GM12865 (cell line): ENCODE results near the gene FZD8.

Source experiments
- DNase-seq: peaks from one replicate; pipeline ENCODE4 v3.0.0; 2010; ENCODE audit warnings: low read depth
- H3K4me3 ChIP-seq: 2 replicates; pipeline ENCODE4 v1.5.1; 2011; ENCODE audit warnings: mild to moderate bottlenecking, low read depth, low read length, control low read depth
- TF ChIP-seq, protein P1 (sequence below): IDR thresholded peaks from 2 replicates; pipeline ENCODE4 v1.5.1; 2011; ENCODE audit warnings: low read length, control low read depth, low read depth, inconsistent platforms; ENCODE audit not compliant: insufficient read depth; ENCODE audit errors: missing control alignments

FZD8 gene

DNA sequence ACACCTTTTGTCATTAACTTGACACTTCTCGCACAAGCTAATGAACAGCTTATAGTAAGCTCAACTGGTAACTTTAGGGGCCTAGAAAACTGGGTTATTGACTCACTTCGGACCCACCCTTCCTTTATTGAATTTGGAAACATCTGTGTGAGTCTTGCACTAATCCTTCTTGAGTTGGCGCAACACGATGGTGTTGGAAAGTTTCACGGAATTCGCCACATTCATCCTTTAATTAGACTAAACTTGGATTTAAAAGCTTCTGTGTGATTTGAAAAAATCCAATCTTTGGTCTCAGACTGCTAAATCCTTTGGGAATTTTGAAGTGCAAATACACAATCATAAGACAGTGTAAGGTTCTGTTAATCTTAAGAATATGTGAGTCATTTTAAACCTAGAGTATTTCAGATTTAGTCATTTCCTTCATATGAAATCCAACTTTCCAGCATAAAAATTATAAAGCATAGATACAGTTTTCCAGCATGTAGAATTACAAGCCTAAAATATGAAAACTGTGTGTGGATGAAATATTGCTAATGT is 15.1 kb downstream of the FZD8 start:
- H3K4me3 ChIP-seq: no peak overlapping the region
- TF ChIP-seq, protein P1, sequence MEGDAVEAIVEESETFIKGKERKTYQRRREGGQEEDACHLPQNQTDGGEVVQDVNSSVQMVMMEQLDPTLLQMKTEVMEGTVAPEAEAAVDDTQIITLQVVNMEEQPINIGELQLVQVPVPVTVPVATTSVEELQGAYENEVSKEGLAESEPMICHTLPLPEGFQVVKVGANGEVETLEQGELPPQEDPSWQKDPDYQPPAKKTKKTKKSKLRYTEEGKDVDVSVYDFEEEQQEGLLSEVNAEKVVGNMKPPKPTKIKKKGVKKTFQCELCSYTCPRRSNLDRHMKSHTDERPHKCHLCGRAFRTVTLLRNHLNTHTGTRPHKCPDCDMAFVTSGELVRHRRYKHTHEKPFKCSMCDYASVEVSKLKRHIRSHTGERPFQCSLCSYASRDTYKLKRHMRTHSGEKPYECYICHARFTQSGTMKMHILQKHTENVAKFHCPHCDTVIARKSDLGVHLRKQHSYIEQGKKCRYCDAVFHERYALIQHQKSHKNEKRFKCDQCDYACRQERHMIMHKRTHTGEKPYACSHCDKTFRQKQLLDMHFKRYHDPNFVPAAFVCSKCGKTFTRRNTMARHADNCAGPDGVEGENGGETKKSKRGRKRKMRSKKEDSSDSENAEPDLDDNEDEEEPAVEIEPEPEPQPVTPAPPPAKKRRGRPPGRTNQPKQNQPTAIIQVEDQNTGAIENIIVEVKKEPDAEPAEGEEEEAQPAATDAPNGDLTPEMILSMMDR: no peak
- DNase-seq: no peak

DNA sequence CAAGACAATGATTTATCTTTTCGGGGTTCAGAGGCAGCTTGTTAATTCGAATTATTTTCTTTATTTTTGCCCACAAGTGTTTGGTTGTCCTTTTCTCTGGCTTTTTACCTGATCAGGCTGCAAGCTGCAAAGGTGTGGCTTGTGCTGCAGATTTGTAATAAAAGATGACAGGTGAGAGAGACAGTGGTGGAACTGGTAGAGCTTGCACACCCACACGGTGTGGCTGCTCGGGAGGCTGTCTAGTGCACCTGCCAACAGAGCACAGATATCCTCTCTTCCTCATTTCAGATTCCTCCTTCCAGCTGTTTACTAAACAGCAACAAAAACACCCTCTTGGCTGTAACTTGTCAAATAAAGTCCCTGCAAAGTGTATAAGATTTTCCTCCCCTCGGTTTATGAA is 27.8 kb downstream of the FZD8 start:
- DNase-seq: no peak
- no peak overlapping the region for H3K4me3 ChIP-seq
- TF ChIP-seq, protein P1: no peak

DNA sequence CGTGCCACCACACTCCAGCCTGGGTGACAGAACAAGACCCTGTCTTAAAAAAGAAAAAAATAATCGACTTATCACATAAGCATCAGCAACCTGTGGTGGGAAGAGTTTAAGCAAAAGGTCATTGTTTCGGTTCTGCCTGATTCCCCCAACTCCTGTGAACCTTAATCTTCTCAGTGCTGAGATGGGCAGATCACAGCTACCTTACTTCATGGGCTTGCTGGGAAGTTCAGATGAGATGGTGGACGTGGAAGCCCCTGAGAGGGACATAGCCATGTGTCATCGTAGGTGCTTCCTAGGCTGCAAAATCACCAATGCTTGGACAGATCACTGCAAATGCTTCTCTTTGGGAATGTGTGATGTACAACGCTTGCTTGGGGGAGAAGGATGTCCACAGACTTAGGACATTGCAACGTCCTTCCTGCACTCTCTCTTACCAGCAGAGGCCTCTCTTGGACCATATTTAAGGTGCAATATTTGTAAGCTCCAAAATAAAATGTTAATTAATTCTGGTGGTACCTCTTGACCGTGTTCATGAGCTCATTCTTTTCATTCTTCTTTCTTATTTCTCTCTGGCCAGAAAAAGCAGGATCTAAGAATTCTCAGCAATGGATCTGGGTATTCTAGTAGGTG is 28.4 kb downstream of the FZD8 start:
- DNase-seq: no peak
- TF ChIP-seq, protein P1: no peak
- H3K4me3 ChIP-seq: no peak overlapping the region

DNA sequence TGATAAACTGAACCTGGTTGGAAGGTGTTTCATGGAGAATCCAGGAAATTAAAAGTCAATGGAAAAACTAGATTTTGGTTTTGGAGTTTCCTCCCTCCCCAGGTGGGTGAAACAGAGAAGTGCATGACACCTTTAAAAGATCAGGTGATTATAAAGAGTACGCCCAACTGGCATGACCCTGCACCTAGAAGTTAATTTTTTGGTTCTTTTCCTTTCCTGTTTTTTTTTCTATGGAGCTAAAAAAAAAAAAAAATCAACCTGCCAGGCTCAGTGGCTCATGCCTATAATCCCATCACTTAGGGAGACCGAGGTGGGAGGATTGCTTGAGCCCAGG is 29.0 kb downstream of the FZD8 start:
- DNase-seq: no peak
- no peak overlapping the region for H3K4me3 ChIP-seq
- TF ChIP-seq, protein P1: no peak

DNA sequence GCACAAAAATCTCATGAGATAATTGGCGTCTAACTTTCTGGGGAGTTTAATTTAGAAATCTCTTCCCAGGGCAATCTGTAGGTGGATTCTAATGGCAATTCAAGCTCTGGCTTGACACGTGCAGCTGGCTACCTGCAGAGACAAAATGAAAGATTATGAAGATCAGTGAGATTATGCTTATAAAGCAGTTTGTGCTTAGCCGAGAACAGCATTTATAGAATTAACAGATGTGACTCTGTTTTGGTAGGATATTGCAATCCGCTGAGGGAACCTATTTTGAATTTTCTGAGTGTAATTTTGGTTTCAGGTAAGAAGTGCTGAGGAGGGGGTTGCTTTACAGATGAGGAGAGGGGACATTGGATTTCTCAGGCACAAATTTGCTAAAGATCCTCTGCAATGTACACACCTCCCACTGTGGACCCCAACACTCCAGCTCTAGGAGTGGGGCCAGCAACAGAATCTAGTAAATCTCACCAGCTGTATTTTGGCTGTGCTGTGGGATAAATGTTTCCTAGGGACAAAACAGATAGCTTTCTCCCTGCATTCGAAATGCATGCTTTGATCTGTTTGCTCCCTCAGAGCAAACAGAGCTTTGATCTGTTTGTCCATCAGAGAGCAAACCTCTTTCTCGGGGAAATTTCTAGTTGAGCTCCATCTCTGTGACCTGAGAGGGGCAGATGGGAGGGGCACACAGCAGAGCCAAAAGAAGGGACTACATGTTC is 29.6 kb downstream of the FZD8 start:
- no peak for DNase-seq
- no peak overlapping the region for H3K4me3 ChIP-seq
- TF ChIP-seq, protein P1: no peak

DNA sequence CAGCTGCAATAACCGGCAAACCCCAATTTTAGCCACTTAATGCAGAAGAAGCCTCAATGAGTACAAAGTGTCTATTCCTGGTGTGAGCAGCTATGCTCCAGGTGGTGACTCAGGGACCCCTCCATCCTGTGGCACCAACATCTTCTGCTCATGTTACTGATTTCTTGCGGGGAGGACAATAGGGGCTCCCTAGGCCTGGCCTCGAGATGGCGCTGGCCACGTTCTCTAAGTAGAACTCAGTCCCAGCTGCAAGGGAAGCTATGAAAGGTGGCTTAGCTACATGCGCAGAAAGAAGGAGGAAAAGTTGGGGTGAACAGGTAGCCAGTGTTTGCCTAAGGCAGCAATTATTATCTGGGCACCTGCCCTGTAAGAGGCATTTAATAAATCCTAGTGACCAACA is 30.3 kb downstream of the FZD8 start:
- no peak overlapping the region for H3K4me3 ChIP-seq
- no peak for DNase-seq
- TF ChIP-seq, protein P1: no peak
